Measurements from ENCODE around the gene MROH8. TPM values are rescaled to one million over a fixed set of nuclear protein-coding genes. Genes with fewer than 3 reads are reported as not detected.

Gene MROH8
- polyA plus RNA-seq, 1 donor from 2014 or later = 3.2 TPM

DNA sequence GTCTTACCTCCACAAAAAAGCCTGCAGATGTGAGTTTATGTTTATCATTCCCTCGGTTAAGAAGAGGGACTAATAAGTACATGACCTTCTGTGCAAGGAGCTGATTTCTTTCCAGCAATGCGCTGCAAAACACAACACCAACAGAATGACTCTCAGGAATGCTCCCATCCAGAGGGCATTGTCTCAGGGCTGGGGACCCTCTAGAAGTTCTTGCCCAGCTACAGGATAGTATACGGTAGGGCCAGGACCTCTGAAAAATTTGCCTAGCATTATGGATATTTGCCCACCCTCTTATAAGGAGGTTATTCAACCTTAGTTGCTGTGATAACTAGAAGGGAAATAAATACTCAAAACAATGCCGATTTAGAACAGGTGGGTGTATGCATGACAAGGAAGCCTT is 58.9 kb downstream of the MROH8 start:
- no peaks in the 10 kb centered on the region for H3K9me2 ChIP-seq (ENCODE audit: insufficient read depth, low read length)
- H2AFZ ChIP-seq (ENCODE audit: low read depth, low read length) = no peak overlapping the region
- H3K36me3 ChIP-seq (ENCODE audit: insufficient read depth, low read length) = no peaks in the 10 kb centered on the region
- H3K27ac ChIP-seq (ENCODE audit: low read length) = no peak overlapping the region
- TF ChIP-seq SMC3 (conservative IDR thresholded peaks at IDR 0.05; ENCODE audit: poor library complexity) (no peak), TAF1 (IDR thresholded peaks at IDR 0.05; ENCODE audit: low read depth) (no peak), RAD21 (conservative IDR thresholded peaks at IDR 0.05) (no peak), EZH2 (IDR thresholded peaks at IDR 0.05; ENCODE audit: borderline replicate concordance, insufficient read depth, low read length, poor library complexity, severe bottlenecking) (no peak), POLR2AphosphoS5 (IDR thresholded peaks at IDR 0.05) (no peak), MXI1 (conservative IDR thresholded peaks at IDR 0.05; ENCODE audit: poor library complexity, severe bottlenecking) (no peak), EP300 (conservative IDR thresholded peaks at IDR 0.05; ENCODE audit: poor library complexity, severe bottlenecking) (no peak)
- TF ChIP-seq, protein P1, sequence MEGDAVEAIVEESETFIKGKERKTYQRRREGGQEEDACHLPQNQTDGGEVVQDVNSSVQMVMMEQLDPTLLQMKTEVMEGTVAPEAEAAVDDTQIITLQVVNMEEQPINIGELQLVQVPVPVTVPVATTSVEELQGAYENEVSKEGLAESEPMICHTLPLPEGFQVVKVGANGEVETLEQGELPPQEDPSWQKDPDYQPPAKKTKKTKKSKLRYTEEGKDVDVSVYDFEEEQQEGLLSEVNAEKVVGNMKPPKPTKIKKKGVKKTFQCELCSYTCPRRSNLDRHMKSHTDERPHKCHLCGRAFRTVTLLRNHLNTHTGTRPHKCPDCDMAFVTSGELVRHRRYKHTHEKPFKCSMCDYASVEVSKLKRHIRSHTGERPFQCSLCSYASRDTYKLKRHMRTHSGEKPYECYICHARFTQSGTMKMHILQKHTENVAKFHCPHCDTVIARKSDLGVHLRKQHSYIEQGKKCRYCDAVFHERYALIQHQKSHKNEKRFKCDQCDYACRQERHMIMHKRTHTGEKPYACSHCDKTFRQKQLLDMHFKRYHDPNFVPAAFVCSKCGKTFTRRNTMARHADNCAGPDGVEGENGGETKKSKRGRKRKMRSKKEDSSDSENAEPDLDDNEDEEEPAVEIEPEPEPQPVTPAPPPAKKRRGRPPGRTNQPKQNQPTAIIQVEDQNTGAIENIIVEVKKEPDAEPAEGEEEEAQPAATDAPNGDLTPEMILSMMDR (IDR thresholded peaks at IDR 0.05; ENCODE audit: poor library complexity, severe bottlenecking) = no peak
- TF ChIP-seq, protein P2, sequence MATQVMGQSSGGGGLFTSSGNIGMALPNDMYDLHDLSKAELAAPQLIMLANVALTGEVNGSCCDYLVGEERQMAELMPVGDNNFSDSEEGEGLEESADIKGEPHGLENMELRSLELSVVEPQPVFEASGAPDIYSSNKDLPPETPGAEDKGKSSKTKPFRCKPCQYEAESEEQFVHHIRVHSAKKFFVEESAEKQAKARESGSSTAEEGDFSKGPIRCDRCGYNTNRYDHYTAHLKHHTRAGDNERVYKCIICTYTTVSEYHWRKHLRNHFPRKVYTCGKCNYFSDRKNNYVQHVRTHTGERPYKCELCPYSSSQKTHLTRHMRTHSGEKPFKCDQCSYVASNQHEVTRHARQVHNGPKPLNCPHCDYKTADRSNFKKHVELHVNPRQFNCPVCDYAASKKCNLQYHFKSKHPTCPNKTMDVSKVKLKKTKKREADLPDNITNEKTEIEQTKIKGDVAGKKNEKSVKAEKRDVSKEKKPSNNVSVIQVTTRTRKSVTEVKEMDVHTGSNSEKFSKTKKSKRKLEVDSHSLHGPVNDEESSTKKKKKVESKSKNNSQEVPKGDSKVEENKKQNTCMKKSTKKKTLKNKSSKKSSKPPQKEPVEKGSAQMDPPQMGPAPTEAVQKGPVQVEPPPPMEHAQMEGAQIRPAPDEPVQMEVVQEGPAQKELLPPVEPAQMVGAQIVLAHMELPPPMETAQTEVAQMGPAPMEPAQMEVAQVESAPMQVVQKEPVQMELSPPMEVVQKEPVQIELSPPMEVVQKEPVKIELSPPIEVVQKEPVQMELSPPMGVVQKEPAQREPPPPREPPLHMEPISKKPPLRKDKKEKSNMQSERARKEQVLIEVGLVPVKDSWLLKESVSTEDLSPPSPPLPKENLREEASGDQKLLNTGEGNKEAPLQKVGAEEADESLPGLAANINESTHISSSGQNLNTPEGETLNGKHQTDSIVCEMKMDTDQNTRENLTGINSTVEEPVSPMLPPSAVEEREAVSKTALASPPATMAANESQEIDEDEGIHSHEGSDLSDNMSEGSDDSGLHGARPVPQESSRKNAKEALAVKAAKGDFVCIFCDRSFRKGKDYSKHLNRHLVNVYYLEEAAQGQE (IDR thresholded peaks at IDR 0.05; ENCODE audit: borderline replicate concordance) = no peak
- H3K9me3 ChIP-seq (ENCODE audit: low read length) = no peaks in the 10 kb centered on the region
- H3K4me2 ChIP-seq (ENCODE audit: low read length) = no peak overlapping the region
- no peaks in the 10 kb centered on the region for H3K27me3 ChIP-seq (ENCODE audit: insufficient read depth, low read depth, low read length)
- H3K79me2 ChIP-seq (replicated peaks; ENCODE audit: insufficient read depth, low read length) = no peaks in the 10 kb centered on the region
- no peak overlapping the region for H3K4me3 ChIP-seq (ENCODE audit: low read length)
- no peaks in the 10 kb centered on the region for H3F3A ChIP-seq (ENCODE audit: insufficient read depth, low read length, poor library complexity, severe bottlenecking)
- H4K20me1 ChIP-seq (ENCODE audit: insufficient read depth) = no peaks in the 10 kb centered on the region
- no peak overlapping the region for H3K9ac ChIP-seq (ENCODE audit: low read length)

DNA sequence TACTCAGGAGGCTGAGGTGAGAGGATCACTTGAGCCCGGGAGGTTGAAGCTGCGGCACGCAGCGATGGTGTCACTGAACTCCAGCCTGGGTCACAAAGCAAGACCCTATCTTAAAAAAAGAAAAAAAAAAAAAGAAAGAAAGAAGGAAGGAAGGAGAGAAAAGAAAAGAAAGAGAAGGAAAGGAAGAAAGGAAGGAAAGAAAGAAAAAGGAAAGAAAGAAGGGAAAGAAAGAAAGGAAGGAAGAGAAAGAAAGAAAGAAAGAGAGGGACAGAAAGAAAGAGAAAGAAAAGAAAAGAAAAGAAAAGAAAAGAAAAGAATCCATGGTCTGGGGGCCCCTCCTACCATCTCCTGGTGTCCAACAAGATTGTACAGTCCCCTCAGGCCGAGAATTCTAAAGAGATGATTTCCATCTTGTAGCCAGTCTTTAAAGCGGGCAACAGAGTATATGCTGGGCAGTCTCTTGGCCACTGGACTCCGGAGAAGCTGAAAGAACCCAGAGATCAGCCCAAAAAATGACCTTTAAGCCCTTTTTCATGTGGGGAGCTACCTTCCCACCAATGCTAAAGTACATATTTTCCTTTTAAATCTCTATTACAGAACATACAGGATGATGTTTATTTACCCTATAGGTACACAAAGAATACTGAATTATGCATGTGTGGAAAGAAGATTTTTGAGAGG is 59.9 kb downstream of the MROH8 start:
- no peak overlapping the region for H3K9ac ChIP-seq (ENCODE audit: low read length)
- H3K9me2 ChIP-seq (ENCODE audit: insufficient read depth, low read length) = no peaks in the 10 kb centered on the region
- no peak overlapping the region for H2AFZ ChIP-seq (ENCODE audit: low read depth, low read length)
- H3K4me3 ChIP-seq (ENCODE audit: low read length) = no peak overlapping the region
- no peak overlapping the region for H3K27ac ChIP-seq (ENCODE audit: low read length)
- no peaks in the 10 kb centered on the region for H3K79me2 ChIP-seq (replicated peaks; ENCODE audit: insufficient read depth, low read length)
- no peaks in the 10 kb centered on the region for H4K20me1 ChIP-seq (ENCODE audit: insufficient read depth)
- H3K36me3 ChIP-seq (ENCODE audit: insufficient read depth, low read length) = no peaks in the 10 kb centered on the region
- no peaks in the 10 kb centered on the region for H3K27me3 ChIP-seq (ENCODE audit: insufficient read depth, low read depth, low read length)
- no peak overlapping the region for H3K4me2 ChIP-seq (ENCODE audit: low read length)
- no peaks in the 10 kb centered on the region for H3K9me3 ChIP-seq (ENCODE audit: low read length)
- TF ChIP-seq, protein P1 (IDR thresholded peaks at IDR 0.05; ENCODE audit: poor library complexity, severe bottlenecking) = no peak
- no peak for TF ChIP-seq MXI1 (conservative IDR thresholded peaks at IDR 0.05; ENCODE audit: poor library complexity, severe bottlenecking)
- TF ChIP-seq POLR2AphosphoS5 (IDR thresholded peaks at IDR 0.05) = no peak
- TF ChIP-seq EP300 (conservative IDR thresholded peaks at IDR 0.05; ENCODE audit: poor library complexity, severe bottlenecking) = no peak
- TF ChIP-seq EZH2 (IDR thresholded peaks at IDR 0.05; ENCODE audit: borderline replicate concordance, insufficient read depth, low read length, poor library complexity, severe bottlenecking) = no peak
- TF ChIP-seq, protein P2 (IDR thresholded peaks at IDR 0.05; ENCODE audit: borderline replicate concordance) = no peak
- no peak for TF ChIP-seq SMC3 (conservative IDR thresholded peaks at IDR 0.05; ENCODE audit: poor library complexity)
- no peak for TF ChIP-seq TAF1 (IDR thresholded peaks at IDR 0.05; ENCODE audit: low read depth)
- TF ChIP-seq RAD21 (conservative IDR thresholded peaks at IDR 0.05) = no peak
- H3F3A ChIP-seq (ENCODE audit: insufficient read depth, low read length, poor library complexity, severe bottlenecking) = no peaks in the 10 kb centered on the region
